Heart left ventricle (tissue), 16 donors: ENCODE data around the gene TMC4. TPM values are rescaled to one million over a fixed set of nuclear protein-coding genes. Genes with fewer than 3 reads are reported as not detected.

ENCODE experiments used
- ATAC-seq, 4 donors: fragments of 200-7000 bp; cut with Tn5 transposase; one replicate each; pipeline ENCODE4 v1.9.1; 2020 to 2022; ENCODE audit warnings: moderate library complexity in 4 of 4, mild to moderate bottlenecking in 3 of 4, moderate number of reproducible peaks in 1 of 4
- DNase-seq, 5 donors: peaks; one replicate each; pipeline ENCODE4 v3.0.0-alpha.2; 2020
- H3K27ac ChIP-seq, 12 donors: fragments of 200-600 bp; sonication (generic) in 4 of 12; one replicate each; pipeline versions ENCODE4 v1.5.0 to v1.8.0; 2016 to 2022; ENCODE audit warnings: mild to moderate bottlenecking in 2 of 12
- H3K27me3 ChIP-seq, 9 donors: fragments of 200-600 bp; sonication (generic) in 2 of 9; one replicate each; pipeline versions ENCODE4 v1.5.1 to v1.8.0; 2016 to 2022; ENCODE audit warnings: mild to moderate bottlenecking in 3 of 9
- H3K36me3 ChIP-seq, 9 donors: fragments of 200-600 bp; sonication (generic) in 2 of 9; one replicate each; pipeline versions ENCODE4 v1.5.0 to v1.8.0; 2018 to 2022; ENCODE audit warnings: mild to moderate bottlenecking in 2 of 9
- H3K4me1 ChIP-seq, 12 donors: fragments of 200-600 bp; sonication (generic) in 4 of 12; one replicate each; pipeline versions ENCODE4 v1.5.0 to v1.8.0; 2016 to 2022; ENCODE audit warnings: mild to moderate bottlenecking in 3 of 12
- H3K4me3 ChIP-seq, 12 donors: fragments of 200-600 bp; sonication (generic) in 4 of 12; one replicate each; pipeline versions ENCODE4 v1.5.0 to v1.8.0; 2017 to 2022; ENCODE audit warnings: mild to moderate bottlenecking in 9 of 12, moderate library complexity in 4 of 12
- H3K9me3 ChIP-seq, 12 donors: fragments of 200-600 bp; sonication (generic) in 4 of 12; one replicate each; pipeline versions ENCODE4 v1.5.0 to v1.8.0; 2016 to 2022; ENCODE audit warnings: mild to moderate bottlenecking in 1 of 12
- CTCF ChIP-seq, 12 donors: fragments of 200-600 bp; sonication (generic) in 4 of 12; IDR thresholded peaks; one replicate each; pipeline versions ENCODE4 v1.5.0 to v1.8.0; 2018 to 2022; ENCODE audit warnings: antibody characterized with exemption in 12 of 12, mild to moderate bottlenecking in 5 of 12
- POLR2A ChIP-seq, 2 donors: fragments of 450-650 bp; IDR thresholded peaks; one replicate each; pipeline ENCODE4 v1.6.1; 2017; ENCODE audit warnings: antibody characterized with exemption in 2 of 2, mild to moderate bottlenecking in 2 of 2, moderate library complexity in 2 of 2
- WGBS, 4 donors: extraction: QIAGEN DNeasy Blood & Tissue Kit in 2 of 4; methylation state at CpG; one replicate each; pipeline versions ENCODE4 v1.1.5 to v1.1.7; 2013 to 2018; 5-methylcytosine and 5-hydroxymethylcytosine counted together
- intact Hi-C, 10 donors: fragments of 100-400 bp; cut with DNase I; formaldehyde crosslinking; loops; one replicate each; pipeline versions ENCODE4 v1.11.1 to v1.14.2; 2022
- polyA plus RNA-seq, 2 donors: library from polyadenylated mRNA; stranded (reverse); fragments of 200-250 nt; gene quantifications; one replicate each; pipeline ENCODE4 v1.2.3, GENCODE V29; 2013
- total RNA-seq, 9 donors: library from RNA; depleted of rRNA in 2 of 9; stranded (reverse); fragments of >200 nt in 2 of 9; fragmentation: NEBNext Ultra II Directional in 3 of 9; extraction: Animal tissue kit (Norgen Biotek cat#: 25700) in 3 of 9; gene quantifications; one replicate each; pipeline versions ENCODE4 v1.1.0 to v1.2.4, GENCODE V29; 2016 to 2023
- donor health status: ischemic (EF 13 %, LVEDD 7.1; RV severe dilation, severe dysfunction).
- donor health status: healthy with polysubstance abuse.
- donor health status: DM: no; HTN: yes; CAD: no.
- donor health status: DM: no; HTN: no; CAD: no.
- donor health status: ischemic (EF 25% LVEDD 6.9; RV normal size, moderate dysfunction).
- donor health status: ischemic (EF 25% LVEDD 5.7; RV mildly dilated, moderate dysfunction).
- donor health status: healthy.
- donor health status: DM: yes; HTN: yes; CAD: no.
- donor health status: ischemic (EF 35%, LVEDD 5.7; RV mildly dilated, moderate dysfunction).
- donor health status: nonischemic (EF 11% LVEDD 7.7; RV severe dilation, severe dysfunction).
- donor health status: DM: yes; HTN: yes; CAD: no.
- donor health status: PGD.
- donor health status: ischemic (EF 29% LVEDD 5.4; RV normal size, mild dysfunction).
- donor health status: nonischemic (EF 23%, LVEDD 6.1; RV moderate dilation, normal function).

TMC4 gene
- total and polyA plus RNA-seq, 11 donors: 0.58 to 4.5 (median 2.1) TPM; not detected in 1

- intact Hi-C loops: no loop called here
- peaks cover 0 to 21% (median 7%) of the 10 kb centered on the region in 12 donors for H3K4me1 ChIP-seq
- no peak for TF ChIP-seq CTCF (IDR thresholded peaks at IDR 0.05)
- TF ChIP-seq POLR2A (IDR thresholded peaks at IDR 0.05): no peak
- H3K36me3 ChIP-seq: peaks cover 0 to 96% (median 93%) of the 10 kb centered on the region in 9 donors
- H3K27ac ChIP-seq: peak overlapping the region in 2 of 12 donors; percentile 11 to 40
- no peak overlapping the region for H3K4me3 ChIP-seq
- H3K9me3 ChIP-seq: no peaks in the 10 kb centered on the region
- DNase-seq (no peak), ATAC-seq (peak in 1 of 4 donors; percentile 2)
- no peaks in the 10 kb centered on the region for H3K27me3 ChIP-seq
- 79 to 90% (median 84%) methylated on average over 8 to 10 of the region's 10 CpGs for WGBS, 4 donors
These were observed 19.1 kb downstream of the TMC4 start for GRCh38 chr19:54153731-54154326.

- 85 to 90% (median 89%) methylated on average over 25 of the region's 25 CpGs for WGBS, 4 donors
- no peak overlapping the region for H3K4me3 ChIP-seq
- peaks cover 0 to 100% (median 100%) of the 10 kb centered on the region in 9 donors for H3K36me3 ChIP-seq
- TF ChIP-seq POLR2A (IDR thresholded peaks at IDR 0.05) (no peak), CTCF (IDR thresholded peaks at IDR 0.05) (no peak)
- H3K4me1 ChIP-seq: peaks cover 0 to 12% (median 0%) of the 10 kb centered on the region in 12 donors
- DNase-seq (no peak), ATAC-seq (peak in 2 of 4 donors; percentile 7 to 36)
- no peaks in the 10 kb centered on the region for H3K27me3 ChIP-seq
- intact Hi-C loops: no loop called here
- H3K9me3 ChIP-seq: no peaks in the 10 kb centered on the region
- peak overlapping the region in 2 of 12 donors; percentile 11 to 40 for H3K27ac ChIP-seq
These were observed 20.0 kb downstream of the TMC4 start for GRCh38 chr19:54152878-54153524.

- 76 to 93% (median 89%) methylated on average over 7 to 12 of the region's 12 CpGs for WGBS, 4 donors
- no peak for DNase-seq
These were observed 20.7 kb downstream of the TMC4 start for GRCh38 chr19:54152267-54152666.

More at GRCh38 chr19:54152267-54152666, 20.7 kb downstream of the TMC4 start:
- no peaks in the 10 kb centered on the region for H3K27me3 ChIP-seq
- intact Hi-C loops: no loop called here
- no peak overlapping the region for H3K27ac ChIP-seq
- TF ChIP-seq CTCF (IDR thresholded peaks at IDR 0.05): no peak
- no peaks in the 10 kb centered on the region for H3K9me3 ChIP-seq
- no peak for ATAC-seq
- H3K4me3 ChIP-seq: no peak overlapping the region
- peaks cover 0 to 11% (median 3%) of the 10 kb centered on the region in 12 donors for H3K4me1 ChIP-seq
- peaks cover 0 to 100% (median 100%) of the 10 kb centered on the region in 9 donors for H3K36me3 ChIP-seq
